DOHH2 (cell line): ENCODE data around the gene LIPG.

Source experiments
- CTCF ChIP-seq: fragments of 200-600 bp; sonication (generic); IDR thresholded peaks from one replicate; pipeline ENCODE4 v1.5.1; 2014; ENCODE audit warnings: antibody characterized with exemption, mild to moderate bottlenecking, low read depth, low read length; ENCODE audit not compliant: poor library complexity, severe bottlenecking
- EZH2phosphoT487 ChIP-seq: fragments of 200-600 bp; sonication (generic); IDR thresholded peaks from 2 replicates; pipeline ENCODE4 v1.6.1; 2017; ENCODE audit warnings: borderline replicate concordance, mild to moderate bottlenecking, antibody characterized with exemption, low read length, moderate library complexity, mixed read lengths

- TF ChIP-seq CTCF (no peak), EZH2phosphoT487 (no peak)
Observed at GRCh38 chr18:49546278-49546677, 15.6 kb upstream of the LIPG start.
